NCI-H146 treated with DMSO at 0.1 percent for 48 hours (cell line): Measurements from ENCODE around the gene CERT1.

ENCODE experiments used
- DNase-seq: peaks from one replicate; lab custom pipeline; 2025; ENCODE audit not compliant: unreplicated experiment; lab: John Stamatoyannopoulos, UW

Gene CERT1

DNA sequence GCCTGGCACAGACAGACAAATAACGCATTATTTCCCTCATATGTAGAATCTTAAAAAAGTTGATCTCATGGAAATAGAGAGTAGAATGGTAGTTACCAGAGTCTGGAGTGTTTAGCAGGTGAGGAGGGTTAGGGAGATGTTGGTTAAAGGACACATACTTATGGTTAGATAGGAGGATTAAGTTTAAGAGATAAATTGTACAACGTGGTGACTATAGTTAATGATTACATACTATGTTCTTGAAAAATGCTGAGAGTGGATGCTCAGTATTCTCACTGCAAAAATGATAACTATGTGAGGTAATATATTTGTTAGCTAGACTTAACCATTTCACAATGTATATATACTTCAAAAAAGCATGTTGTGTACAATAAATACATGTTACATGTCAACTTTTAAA lies 38.0 kb downstream of the CERT1 start:
- no peak for DNase-seq

DNA sequence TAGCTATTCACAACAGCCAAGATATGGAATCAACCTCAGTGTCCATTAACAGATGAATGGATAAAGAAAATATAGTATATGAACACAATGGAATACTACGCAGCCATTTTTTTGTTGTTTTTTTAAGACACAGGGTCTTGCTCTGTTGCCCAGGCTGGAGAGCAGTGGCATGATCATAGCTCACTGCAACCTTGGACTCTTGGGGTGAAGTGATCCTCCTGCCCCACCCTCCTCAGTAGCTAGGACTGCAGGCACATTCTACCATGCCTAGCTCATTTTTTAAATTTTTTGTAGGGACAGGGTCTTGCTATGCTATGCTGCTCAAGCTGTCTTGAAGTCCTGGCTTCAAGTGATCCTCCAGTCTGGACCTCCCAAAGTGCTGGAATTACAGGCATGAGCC lies 38.5 kb downstream of the CERT1 start:
- DNase-seq = no peak

DNA sequence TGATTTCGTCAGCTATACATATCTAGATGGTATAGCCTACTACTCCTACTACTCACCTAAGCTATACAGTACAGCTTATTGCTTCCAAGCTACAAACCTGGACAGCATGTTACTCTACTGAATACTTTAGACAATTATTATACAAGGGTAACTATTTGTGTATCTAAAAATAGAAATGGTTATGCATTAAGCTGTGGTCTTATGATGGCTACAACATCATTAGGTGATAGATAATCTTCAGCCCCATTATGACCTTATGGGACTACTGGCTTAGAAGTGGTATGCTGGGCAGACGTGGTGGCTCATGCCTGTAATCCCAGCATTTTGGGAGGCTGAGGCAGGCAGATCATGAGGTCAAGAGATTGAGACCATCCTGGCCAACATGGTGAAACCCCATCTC lies 40.2 kb downstream of the CERT1 start:
- DNase-seq = no peak

DNA sequence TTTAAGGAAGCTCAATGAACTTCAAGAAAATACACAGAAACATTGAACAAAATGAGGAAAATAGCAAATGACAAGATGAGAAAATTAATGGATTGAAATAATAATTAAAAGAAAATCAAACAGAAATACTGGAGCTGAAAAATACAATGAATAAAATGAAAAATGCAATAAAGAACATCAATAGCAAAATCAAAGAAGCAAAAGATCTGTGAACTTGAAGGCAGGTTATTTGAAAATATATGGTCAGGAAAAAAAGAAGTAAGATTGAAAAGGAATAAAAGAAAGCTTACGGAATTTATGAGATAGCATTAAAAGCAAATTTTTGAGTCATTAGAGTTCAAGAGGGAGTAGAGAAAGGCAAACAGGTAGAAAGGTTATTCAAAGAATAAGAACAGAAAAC lies 42.4 kb downstream of the CERT1 start:
- no peak for DNase-seq

DNA sequence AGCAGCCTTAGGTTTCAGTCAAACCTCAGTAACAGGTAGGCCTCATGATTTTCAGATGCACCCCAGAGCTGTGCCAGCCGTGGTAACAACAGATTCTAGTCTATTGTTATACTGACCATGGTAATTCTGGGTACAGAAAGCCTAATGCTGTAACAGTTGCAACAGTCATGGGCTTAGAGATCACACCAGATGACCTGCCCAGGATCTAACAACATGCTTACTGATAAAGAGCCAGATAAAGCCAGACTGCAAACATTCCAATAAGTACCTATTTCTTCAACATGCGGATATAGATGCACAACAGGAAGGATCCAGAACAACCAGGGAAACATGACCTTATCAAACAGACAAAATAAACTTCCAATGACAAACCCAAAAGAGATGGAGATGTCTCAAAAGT lies 42.8 kb downstream of the CERT1 start:
- no peak for DNase-seq

DNA sequence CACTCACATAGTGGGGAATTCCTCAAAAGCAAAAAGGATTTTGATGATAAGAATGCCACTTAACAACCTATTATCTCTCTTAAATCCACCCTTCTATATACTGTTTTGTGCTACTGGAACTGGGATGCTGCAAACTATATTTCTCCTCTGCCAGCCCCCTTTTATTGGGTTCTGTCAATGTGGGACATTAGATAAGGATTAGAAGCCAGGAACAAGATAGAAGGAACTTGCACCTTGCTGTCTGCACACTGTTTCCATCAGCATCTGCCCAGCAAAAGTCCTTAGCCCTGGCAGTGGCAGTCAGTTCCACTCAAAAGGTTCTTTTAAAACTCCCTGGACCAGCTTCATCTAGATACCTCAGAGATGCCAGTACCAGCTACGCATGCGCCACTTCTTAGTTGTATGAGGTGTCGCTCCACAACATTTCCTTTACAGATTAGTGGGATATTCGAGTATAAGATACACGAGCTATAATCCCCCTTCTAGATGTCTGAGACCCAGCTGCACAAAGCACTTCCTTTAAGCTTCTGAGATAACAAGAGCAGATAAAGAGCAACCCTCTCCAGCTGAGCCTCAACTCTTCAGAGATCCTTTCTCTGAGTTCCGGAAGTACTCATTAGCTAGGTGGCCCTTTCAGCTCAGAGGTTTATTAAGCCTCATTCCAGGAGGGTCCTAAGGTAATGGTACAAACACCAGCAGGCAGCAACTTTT lies 45.3 kb downstream of the CERT1 start:
- no peak for DNase-seq

DNA sequence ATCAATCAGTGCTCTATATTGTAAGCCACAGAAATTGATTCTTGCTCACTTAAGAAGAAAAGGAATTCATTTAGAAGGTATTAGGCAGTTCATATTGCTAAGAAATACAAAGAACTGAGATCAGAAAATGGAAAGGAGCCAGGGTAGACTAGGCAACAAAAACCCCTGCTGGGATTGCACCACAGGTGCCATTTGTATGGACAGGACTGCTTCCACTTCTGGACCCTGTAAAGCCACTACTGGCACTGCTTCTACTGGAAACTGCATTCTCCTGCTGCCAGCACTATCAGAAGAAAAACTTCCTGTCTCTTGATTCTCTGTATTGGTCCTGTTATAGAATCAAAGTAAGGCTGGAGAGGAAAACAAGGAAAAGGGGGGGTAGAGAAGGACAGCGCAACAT lies 45.9 kb downstream of the CERT1 start:
- peak; percentile 72 for DNase-seq

DNA sequence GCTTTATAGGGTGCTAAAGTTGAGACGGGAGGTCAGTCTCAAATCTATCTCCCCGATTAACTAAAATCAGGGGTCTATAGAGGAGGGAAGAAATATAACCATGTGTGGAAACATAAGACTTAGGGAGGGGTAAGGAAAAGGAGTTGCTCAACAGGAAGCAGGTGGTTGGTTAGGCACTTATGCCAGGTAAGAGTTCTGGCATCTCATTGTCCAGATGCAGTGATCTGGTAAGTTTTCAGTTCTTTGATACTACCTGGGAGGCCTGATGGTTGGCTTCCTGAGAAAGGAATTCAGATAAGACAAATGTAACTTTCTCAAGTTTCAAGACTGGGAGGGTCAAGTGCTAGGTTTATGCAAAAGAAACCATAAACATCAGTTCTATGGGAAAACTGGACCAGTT lies 47.7 kb downstream of the CERT1 start:
- no peak for DNase-seq

DNA sequence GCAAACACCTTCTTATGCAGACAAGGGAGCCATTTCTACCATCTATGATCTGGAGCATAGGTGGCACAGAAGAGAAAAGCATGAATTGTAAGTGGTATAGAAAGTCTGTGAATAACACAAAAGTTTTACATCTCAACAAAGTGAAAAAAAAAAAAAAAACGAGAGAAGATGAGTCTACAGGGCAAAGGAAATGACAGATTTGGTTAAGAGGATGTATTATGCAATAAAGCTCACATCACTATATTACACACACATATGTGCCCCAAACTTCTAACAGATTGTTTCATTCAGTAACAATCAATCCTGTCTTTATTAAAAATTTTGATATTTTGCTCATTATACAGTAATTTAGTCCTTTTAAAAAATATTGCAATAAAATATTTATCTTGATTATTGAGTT lies 49.8 kb downstream of the CERT1 start:
- DNase-seq = no peak

DNA sequence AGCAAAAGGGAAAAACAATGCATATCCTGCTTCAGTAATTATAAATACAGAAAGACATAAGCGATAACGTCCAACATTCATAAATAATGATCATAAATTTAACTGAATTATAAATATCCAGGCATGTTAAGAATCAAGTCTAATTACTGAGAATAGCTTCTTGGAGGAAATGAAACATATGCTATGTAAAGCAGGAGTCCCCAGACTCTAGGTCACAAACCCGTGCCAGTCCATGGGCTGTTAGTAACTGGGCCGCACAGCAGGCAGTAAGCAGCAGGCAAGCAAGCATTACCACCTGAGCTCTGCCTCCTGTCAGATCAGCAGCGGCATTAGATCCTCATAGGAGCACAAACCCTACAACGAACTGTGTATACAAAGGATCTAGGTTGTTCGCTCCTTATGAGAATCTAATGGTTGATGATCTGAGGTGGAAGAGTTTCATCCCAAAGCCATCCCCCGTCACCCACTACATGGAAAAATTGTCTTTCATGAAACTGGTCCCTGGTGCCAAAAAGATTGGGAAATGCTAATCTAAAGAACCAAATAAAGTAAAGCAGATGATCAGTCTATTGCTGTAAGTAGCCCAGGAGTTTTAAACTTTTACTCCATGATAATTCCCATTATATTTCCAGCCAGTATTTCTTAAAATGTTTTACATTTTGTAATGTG lies 50.4 kb downstream of the CERT1 start:
- no peak for DNase-seq

DNA sequence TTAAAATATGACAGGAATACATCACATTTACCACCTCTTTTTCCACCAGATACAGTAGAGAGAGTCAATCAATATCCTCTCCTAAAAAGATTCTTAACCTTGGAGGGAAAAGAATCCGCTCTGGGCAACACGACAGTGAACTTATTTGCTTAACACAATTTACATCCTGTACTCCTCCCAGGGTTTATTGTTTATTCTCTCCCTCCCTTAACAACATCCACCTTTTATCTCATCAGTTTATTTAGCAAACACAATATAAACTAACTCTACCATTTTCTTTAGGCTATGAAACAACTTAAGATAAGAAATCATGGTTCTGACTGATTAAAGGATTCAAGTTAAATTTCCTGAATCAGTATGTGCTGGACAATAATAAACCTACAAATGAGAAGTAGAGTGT lies 50.9 kb downstream of the CERT1 start:
- no peak for DNase-seq

DNA sequence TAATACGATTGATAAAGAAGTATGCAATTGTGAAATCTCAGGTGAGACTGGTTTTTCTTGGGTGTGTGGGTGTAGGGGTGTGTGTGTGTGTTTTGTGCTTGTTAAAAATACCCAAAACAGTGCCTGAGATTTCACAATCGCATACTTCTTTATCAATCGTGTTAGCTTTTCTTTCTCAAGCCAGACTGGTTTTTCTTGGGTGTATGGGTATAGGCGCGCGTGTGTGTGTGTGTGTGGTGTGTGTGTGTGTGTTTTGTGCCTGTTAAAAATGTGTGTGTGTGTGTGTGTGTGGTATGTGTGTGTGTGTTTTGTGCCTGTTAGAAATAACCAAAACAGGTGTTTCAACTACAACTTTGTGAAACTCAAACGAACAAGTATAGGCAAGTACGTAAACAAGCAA lies 53.7 kb downstream of the CERT1 start:
- no peak for DNase-seq

DNA sequence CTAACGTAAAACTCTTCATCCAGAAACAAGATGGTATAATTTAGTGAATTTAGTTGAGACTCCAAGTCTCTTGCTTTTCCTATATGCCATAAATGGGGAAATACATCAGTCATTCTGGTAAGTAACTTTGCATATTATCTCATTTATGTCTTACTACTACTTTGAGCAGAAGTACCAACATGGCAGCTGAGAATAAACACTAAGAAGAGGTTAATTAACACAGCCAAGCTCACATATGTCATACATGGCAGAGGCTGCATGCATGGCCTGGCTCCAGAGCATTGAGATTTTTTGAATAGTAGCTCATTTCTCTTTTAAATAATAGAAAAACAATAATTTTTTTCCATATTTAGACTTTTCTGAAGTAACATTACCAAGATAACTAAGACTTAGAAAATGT lies 54.3 kb downstream of the CERT1 start:
- no peak for DNase-seq

DNA sequence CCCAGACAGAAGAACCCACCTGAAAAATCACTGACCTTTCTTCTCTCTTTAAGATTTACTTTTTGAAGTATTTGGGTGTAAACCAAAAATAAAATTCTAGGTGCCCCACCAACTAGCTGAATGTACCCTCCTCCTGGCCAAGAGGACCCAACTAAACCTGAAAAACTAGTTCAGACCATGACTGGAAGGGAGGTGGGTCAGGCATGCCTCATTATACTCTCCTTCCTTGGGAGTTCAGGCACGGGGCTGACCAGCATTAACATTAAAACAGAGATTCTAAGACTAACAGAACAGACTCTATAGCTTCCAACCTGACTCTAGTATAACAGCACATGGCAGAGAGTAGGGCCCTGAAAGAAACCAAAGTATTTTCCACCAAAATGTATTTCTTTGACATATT lies 61.4 kb downstream of the CERT1 start:
- DNase-seq = no peak

DNA sequence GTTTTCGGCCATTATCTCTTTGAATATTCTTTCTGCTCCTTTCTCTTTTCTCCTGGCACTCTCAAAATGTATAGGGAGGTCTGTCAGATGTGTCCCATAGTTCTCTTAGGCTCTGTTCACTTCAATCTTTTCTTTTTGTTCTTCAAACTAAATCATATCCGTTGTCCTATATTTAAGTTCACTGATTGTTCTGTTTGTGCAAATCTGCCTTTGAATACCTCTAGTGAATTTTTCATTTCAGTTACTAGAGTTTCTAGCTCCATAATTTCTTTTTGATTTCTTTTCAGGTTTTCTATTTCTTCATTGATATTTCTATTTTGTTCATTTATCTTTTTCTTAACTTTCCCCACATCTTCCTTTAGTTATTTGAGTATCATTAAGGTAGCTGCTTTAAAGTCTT lies 65.4 kb downstream of the CERT1 start:
- DNase-seq = no peak

DNA sequence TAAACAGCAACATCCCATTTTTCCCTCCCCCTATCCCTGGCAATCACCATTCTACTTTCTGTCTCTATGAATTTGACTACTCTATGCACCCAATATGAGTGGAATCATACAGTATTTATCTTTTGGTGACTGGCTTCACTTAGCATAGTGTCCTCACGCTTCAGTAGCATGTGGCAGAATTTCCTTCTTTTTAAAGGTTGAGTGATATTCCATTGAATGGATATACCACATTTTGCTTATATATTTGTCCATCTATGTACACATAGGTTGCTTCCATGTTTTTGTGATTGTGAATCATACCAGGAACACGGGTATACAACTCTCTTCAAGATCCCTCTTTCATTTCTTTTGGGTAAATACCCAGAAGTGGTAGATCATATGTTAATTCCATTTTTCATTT lies 69.9 kb downstream of the CERT1 start:
- DNase-seq = no peak

DNA sequence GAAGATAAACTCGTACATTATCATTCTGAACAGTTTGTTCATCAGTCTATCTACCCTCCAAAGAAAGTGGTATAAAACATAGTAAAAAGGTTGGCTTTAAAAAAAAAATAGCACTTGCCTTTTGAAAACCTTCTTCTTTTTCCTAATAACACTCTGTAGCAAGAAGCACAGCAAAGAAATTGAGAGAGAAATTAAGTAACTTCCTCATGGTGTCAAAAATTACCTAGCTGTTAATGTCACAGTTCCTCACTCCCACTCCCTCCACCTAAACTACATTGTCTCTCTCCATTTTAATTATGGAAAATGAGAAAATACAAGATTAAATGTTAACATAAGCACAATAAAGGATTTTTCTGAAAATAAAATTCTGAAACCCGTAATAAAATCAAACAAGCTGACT lies 72.2 kb downstream of the CERT1 start:
- no peak for DNase-seq

DNA sequence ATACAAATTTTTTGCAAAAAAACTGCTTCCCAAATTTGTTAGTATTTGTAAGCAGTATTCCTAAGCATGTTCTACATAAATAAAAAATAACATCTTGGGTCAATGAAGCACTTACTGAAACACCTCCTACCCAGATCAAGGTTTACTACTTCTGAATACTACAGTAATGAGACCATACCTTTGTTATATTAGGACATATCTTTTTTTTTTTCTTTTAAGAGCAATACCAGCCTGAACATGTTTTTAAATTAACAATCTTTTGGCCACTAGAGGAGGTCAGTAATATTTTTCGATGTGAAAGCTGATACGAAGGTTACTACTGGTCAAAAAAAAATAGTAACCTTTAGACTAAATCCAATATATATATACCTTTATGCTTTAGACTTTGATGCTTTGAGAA lies 72.7 kb downstream of the CERT1 start:
- DNase-seq = no peak

DNA sequence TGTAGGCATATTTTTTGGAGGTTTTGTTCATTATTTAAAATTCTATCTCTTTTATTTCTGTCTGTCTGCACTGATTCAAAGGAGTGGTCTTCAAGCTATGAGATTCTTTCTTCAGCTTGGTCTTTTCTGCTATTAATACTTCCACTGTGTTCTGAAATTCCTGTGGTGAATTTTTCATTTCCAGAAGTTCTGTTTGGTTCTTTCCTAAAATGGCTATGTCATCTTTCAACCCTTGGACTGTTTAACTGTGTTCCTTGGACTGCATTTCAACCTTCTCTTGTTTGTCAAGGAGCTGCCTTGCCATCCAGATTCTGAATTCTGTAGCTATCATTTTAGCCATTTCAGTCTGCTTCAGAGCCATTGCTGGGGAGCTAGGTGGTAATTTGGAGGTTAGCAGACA lies 76.3 kb downstream of the CERT1 start:
- DNase-seq = no peak

DNA sequence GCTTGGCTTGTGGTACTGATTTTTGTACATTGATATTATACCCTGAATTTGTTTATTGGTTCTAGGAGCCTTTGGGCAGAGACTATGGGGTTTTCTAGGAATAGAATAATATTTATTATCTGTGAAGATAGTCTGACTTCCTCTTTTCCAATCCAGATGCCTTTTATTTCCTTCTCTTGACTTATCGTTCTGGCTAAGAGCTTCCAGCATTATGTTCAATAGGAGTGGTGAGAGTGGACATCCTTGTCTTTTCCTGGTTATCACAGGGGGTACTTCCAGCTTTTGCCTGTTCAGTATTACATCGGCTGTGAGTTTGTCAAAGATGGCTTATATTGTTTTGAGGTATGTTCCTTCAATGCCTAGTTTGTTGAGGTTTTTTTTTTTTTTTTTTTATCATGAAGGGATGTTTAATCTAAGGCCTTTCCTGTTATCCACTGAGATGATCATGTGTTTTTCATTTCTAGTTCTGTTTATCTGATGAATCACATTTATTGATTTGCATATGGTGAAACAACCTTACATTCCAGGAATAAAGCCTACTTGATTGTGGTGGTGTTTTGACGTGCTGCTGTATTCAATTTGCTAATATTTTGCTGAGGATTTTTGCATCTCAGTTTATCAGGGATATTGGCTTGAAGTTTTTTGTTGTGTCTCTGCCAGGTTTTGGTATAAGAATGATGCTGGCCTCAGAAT lies 77.5 kb downstream of the CERT1 start:
- DNase-seq = no peak

DNA sequence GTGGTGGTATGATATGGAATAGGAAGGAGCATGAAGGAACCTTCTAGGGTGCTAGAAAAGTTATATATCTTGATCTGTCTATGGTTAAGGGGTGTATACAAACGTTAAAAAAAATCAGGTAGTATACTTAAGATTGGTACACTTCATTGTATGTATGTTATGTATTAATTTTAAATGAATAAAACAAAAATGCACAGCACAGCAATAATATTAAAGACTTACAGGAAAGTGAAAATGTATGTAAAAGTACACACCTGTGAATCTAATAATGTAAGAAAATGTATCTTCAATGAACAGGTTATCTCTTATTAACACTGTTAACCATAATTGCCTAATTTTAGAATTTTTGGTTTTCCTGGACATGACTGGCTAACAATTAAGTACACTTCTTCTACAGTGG lies 97.2 kb downstream of the CERT1 start:
- no peak for DNase-seq
